Pancreas (tissue), 10 donors: Measurements from ENCODE around the gene RBM17. TPM values are rescaled to one million over a fixed set of nuclear protein-coding genes. Genes with fewer than 3 reads are reported as not detected.
A peak's percentile ranks its signal among the peaks of the same experiment; 100 is the strongest.

Source experiments
- ATAC-seq, 4 donors: fragments of 200-7000 bp; cut with Tn5 transposase; one replicate each; pipeline versions ENCODE4 v1.8.0 to v1.9.1; 2020; ENCODE audit warnings: mild to moderate bottlenecking in 4 of 4, moderate library complexity in 4 of 4
- DNase-seq, 6 donors: peaks; one replicate each; pipeline ENCODE4 v3.0.0-alpha.2; 2020
- FAIRE-seq: peaks from 2 replicates; lab custom pipeline; 2012; peaks lifted over from hg19 to GRCh38; lab: Jason Lieb, UNC
- H3K27ac ChIP-seq, 4 donors: fragments of 200-600 bp; sonication (generic); 1 replicate in 3 of 4; 2 replicates in 1 of 4; pipeline versions ENCODE4 v1.5.0 to v1.8.0; 2020
- H3K27me3 ChIP-seq, 4 donors: fragments of 200-600 bp; one replicate each; pipeline ENCODE4 v1.8.0; 2021
- H3K36me3 ChIP-seq, 3 donors: fragments of 200-600 bp; sonication (generic) in 1 of 3; one replicate each; pipeline versions ENCODE4 v1.5.0 to v1.8.0; 2020 to 2021
- H3K4me1 ChIP-seq, 3 donors: fragments of 200-600 bp; one replicate each; pipeline ENCODE4 v1.8.0; 2021
- H3K4me3 ChIP-seq, 4 donors: fragments of 200-600 bp; sonication (generic) in 2 of 4; one replicate each; pipeline versions ENCODE4 v1.5.0 to v1.8.0; 2020 to 2021
- H3K9me3 ChIP-seq, 4 donors: fragments of 200-600 bp; one replicate each; pipeline ENCODE4 v1.8.0; 2021
- CTCF ChIP-seq, 4 donors: fragments of 200-600 bp; sonication (generic) in 3 of 4; IDR thresholded peaks; one replicate each; pipeline versions ENCODE4 v1.5.0 to v1.8.0; 2021; ENCODE audit warnings: antibody characterized with exemption in 4 of 4
- WGBS, 2 donors: extraction: QIAGEN DNeasy Blood & Tissue Kit; methylation state at CpG; one replicate each; pipeline ENCODE4 v1.1.7; 2013; 5-methylcytosine and 5-hydroxymethylcytosine counted together
- intact Hi-C, 3 donors: fragments of 100-400 bp; cut with DNase I; formaldehyde crosslinking; loops; one replicate each; pipeline versions ENCODE4 v1.11.1 to v1.14.2; 2022
- polyA plus RNA-seq, 2 donors: library from polyadenylated mRNA; stranded (reverse); fragments of 200-250 nt; gene quantifications; one replicate each; pipeline ENCODE4 v1.2.3, GENCODE V29; 2013
- total RNA-seq, 6 donors: library from RNA; stranded (reverse); fragmentation: NEBNext Ultra II Directional in 4 of 6; extraction: Animal tissue kit (Norgen Biotek cat#: 25700) in 4 of 6; gene quantifications; one replicate each; pipeline versions ENCODE4 v1.2.1 to v1.2.4, GENCODE V29; 2021 to 2023
- donor health status: healthy with polysubstance abuse.
- donor health status: DM: no; HTN: no; CAD: no; lungs with moderate emphysema.
- donor health status: DM: no; HTN: no; CAD: no.
- donor health status: control.
- donor health status: control.
- donor health status: Bipolar disorder and iron deficiency.
- donor health status: DM: yes; HTN: yes; CAD: no.
- donor health status: DM: no; HTN: no; CAD: no.
- donor health status: DM: no; HTN: no; CAD: no.
- donor health status: DM: yes; HTN: yes; CAD: no.

RBM17 gene
- total and polyA plus RNA-seq, 8 donors = 31.0 to 101 (median 43.7) TPM

GRCh38 chr10:6055929-6056328, 32.9 kb upstream of the RBM17 start:
- 81 to 85% methylated on average over 4 of the region's 4 CpGs for whole genome bisulfite sequencing, 2 donors
- peaks cover 0 to 5% (median 0%) of the 10 kb centered on the region in 3 donors for H3K4me1 ChIP-seq
- no peaks in the 10 kb centered on the region for H3K27me3 ChIP-seq
- H3K36me3 ChIP-seq = no peaks in the 10 kb centered on the region
- no peak for TF ChIP-seq CTCF (IDR thresholded peaks at IDR 0.05)
- no peak for DNase-seq
- intact Hi-C loops = no loop called here
- no peak overlapping the region for H3K27ac ChIP-seq
- H3K9me3 ChIP-seq = no peaks in the 10 kb centered on the region
- H3K4me3 ChIP-seq = no peak overlapping the region
- no peak for FAIRE-seq
- ATAC-seq = no peak

- FAIRE-seq (no peak), ATAC-seq (no peak), DNase-seq (peak in 1 of 6 donors; percentile 3)
- Histone ChIP-seq H3K4me3 (no peak overlapping the region), H3K9me3 (no peaks in the 10 kb centered on the region), H3K27ac (no peak overlapping the region), H3K4me1 (peaks cover 0 to 5% (median 0%) of the 10 kb centered on the region in 3 donors), H3K27me3 (no peaks in the 10 kb centered on the region), H3K36me3 (no peaks in the 10 kb centered on the region)
- TF ChIP-seq CTCF (IDR thresholded peaks at IDR 0.05) = no peak
- WGBS, 2 donors = 74 to 88% methylated on average over 5 of the region's 5 CpGs
- intact Hi-C loops = no loop called here
These were observed 32.3 kb upstream of the RBM17 start for GRCh38 chr10:6056411-6057135.

GRCh38 chr10:6058682-6059475, 30.0 kb upstream of the RBM17 start:
- H3K27ac ChIP-seq = no peak overlapping the region
- no peaks in the 10 kb centered on the region for H3K27me3 ChIP-seq
- H3K36me3 ChIP-seq = no peaks in the 10 kb centered on the region
- no peak for DNase-seq
- peaks cover 0 to 4% (median 0%) of the 10 kb centered on the region in 3 donors for H3K4me1 ChIP-seq
- no peak for TF ChIP-seq CTCF (IDR thresholded peaks at IDR 0.05)
- 82 to 92% methylated on average over 3 of the region's 3 CpGs for WGBS, 2 donors
- no peak for FAIRE-seq
- H3K9me3 ChIP-seq = no peaks in the 10 kb centered on the region
- H3K4me3 ChIP-seq = no peak overlapping the region
- no peak for ATAC-seq
- intact Hi-C loops = no loop called here

GRCh38 chr10:6059506-6059905, 29.3 kb upstream of the RBM17 start:
- Histone ChIP-seq H3K27ac (no peak overlapping the region), H3K36me3 (no peaks in the 10 kb centered on the region), H3K9me3 (no peaks in the 10 kb centered on the region), H3K4me1 (no peaks in the 10 kb centered on the region), H3K4me3 (no peak overlapping the region), H3K27me3 (no peaks in the 10 kb centered on the region)
- no peak for DNase-seq
- intact Hi-C loops = no loop called here
- ATAC-seq = no peak
- TF ChIP-seq CTCF (IDR thresholded peaks at IDR 0.05) = no peak
- no peak for FAIRE-seq
- WGBS, 2 donors = 80 to 90% methylated on average over 2 of the region's 2 CpGs
